RWPE1 (cell line): ENCODE results near the gene CAPNS1.

Source experiments
- CTCF ChIA-PET: fragments of 350-600 bp; sonication (Branson Sonifier 250); formaldehyde crosslinking; extraction: SDS; loops from one replicate; lab custom pipeline; 2021; lab: Yijun Ruan, JAX
- POLR2A ChIA-PET: fragments of 400-600 bp; formaldehyde crosslinking; extraction: SDS; loops from one replicate; lab custom pipeline; 2020; ENCODE audit warnings: antibody characterized with exemption; ENCODE audit not compliant: low non-redundant PET; lab: Yijun Ruan, JAX
- DNase-seq: peaks from one replicate; pipeline ENCODE4 v3.0.0; 2012; ENCODE audit warnings: low spot score
- H3K27ac ChIP-seq: fragments of 450-650 bp; 2 replicates; pipeline ENCODE4 v1.5.1; 2017
- TF ChIP-seq, protein P1 (sequence below): fragments of 450-650 bp; conservative IDR thresholded peaks from 2 replicates; pipeline ENCODE4 v1.5.1; 2017; ENCODE audit warnings: low read depth, mild to moderate bottlenecking

The CAPNS1 gene

DNA sequence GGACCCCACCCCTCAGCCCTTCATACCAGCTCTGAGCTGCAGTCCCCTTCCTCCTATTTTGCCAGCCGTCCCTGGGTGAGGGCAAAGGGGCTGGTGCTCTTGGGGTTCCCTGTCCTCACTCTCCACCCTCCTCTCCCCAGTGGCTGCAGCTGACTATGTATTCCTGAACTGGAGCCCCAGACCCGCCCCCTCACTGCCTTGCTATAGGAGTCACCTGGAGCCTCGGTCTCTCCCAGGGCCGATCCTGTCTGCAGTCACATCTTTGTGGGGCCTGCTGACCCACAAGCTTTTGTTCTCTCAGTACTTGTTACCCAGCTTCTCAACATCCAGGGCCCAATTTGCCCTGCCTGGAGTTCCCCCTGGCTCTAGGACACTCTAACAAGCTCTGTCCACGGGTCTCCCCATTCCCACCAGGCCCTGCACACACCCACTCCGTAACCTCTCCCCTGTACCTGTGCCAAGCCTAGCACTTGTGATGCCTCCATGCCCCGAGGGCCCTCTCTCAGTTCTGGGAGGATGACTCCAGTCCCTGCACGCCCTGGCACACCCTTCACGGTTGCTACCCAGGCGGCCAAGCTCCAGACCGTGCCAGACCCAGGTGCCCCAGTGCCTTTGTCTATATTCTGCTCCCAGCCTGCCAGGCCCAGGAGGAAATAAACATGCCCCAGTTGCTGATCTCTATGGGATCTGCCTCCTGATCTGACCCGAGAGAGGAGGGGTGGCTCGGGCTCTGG lies 10.0 kb downstream of the CAPNS1 start:
- TF ChIP-seq, protein P1, sequence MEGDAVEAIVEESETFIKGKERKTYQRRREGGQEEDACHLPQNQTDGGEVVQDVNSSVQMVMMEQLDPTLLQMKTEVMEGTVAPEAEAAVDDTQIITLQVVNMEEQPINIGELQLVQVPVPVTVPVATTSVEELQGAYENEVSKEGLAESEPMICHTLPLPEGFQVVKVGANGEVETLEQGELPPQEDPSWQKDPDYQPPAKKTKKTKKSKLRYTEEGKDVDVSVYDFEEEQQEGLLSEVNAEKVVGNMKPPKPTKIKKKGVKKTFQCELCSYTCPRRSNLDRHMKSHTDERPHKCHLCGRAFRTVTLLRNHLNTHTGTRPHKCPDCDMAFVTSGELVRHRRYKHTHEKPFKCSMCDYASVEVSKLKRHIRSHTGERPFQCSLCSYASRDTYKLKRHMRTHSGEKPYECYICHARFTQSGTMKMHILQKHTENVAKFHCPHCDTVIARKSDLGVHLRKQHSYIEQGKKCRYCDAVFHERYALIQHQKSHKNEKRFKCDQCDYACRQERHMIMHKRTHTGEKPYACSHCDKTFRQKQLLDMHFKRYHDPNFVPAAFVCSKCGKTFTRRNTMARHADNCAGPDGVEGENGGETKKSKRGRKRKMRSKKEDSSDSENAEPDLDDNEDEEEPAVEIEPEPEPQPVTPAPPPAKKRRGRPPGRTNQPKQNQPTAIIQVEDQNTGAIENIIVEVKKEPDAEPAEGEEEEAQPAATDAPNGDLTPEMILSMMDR: no peak
- POLR2A ChIA-PET: no interaction called here
- peak overlapping the region; percentile 84 for H3K27ac ChIP-seq
- CTCF ChIA-PET: interaction anchor here (0.6 to 1.2 kb wide), 2 partner anchors 17 to 22 kb away, joined by 3 to 6 read pairs; no protein-coding TSS in a partner anchor
- DNase-seq: peak; percentile 79

DNA sequence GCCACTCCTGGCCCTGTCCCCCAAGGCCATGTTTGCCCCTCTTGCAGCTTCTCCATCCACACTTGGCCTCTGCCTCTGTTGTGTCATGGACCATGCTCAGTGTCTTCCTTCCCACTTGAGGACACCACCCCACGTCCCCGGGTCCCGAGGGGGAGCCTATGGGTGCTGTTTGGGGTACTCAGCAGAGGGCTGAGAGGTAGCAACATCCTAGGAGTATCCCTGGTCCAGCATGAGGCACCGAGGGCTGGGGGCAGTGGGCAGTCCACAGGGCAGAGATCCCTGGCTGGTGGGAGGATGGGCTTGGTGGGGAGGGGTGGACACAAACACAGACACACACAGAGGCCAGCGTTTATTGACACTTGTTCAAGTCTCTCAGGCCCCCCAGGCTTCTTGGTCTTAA lies 10.7 kb downstream of the CAPNS1 start:
- CTCF ChIA-PET: no interaction called here

DNA sequence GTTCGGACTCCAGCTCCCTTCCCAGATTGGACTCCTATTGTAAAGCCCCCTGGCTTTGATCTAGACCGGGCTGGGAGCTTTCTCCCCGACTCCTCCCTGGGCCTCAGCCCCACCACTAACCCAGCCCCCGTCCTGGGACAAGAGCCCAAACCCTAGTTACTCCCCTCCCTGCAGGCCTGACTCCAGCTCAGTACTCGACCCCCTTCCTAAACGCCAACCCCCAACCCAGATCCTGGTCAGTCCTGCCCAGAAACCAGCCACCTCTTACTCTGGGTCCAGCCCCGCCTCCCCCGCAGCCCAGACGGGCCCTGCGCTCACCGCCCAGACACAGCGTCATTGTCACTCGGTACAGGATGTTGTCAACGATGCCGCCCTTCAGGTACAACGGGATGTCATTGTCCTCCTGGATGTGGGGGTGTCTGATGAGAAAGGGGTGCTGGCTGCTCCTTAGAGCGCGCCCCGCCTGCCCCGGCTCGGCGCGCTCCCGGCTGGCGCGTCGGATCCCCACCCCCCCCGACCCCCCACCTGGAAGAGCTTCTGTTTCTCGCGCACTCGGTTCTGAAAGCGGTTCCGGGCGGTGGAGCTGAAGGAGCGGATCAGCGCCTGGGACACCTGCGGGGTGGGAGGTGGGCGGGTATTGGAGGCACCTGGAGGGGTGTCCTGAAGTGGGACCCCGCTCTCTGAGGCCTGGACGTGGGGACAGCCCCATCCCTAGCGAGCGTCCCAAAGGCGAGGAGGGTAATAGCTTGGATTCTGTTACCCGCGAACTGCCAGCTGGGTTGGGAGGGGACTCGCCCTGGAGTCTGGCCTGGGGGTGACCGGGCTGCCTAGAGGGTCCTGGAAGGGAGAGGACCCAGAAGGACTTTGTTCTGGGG lies 11.5 kb downstream of the CAPNS1 start:
- peak overlapping the region; percentile 84 for H3K27ac ChIP-seq
- TF ChIP-seq, protein P1: no peak
- CTCF ChIA-PET: interaction anchor here (0.6 kb wide), 2 partner anchors 15 to 71 kb away, joined by 3 read pairs; no protein-coding TSS in a partner anchor
- no peak for DNase-seq
- POLR2A ChIA-PET: no interaction called here

More for the DNA sequence above, 10.7 kb downstream of the CAPNS1 start:
- H3K27ac ChIP-seq: peak overlapping the region; percentile 84
- POLR2A ChIA-PET: no interaction called here
- no peak for DNase-seq
- TF ChIP-seq, protein P1: no peak

DNA sequence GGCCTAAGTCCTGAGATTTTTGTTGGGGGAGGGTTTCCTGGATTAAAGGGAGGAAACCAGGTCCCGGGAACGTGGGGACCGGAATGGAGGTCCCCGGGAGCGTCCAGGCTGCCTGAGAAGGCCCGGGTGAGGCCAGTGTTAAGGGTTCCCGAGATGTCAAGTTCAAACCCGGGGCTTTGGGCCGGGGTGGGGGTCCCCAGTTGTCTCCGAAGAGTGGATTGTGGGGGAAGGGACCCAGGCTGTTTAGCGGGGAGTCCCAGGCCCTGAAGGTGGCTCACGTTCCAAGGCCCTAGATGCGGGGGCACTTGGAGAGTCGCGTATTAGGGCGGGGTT lies 12.1 kb downstream of the CAPNS1 start:
- CTCF ChIA-PET: no interaction called here
- TF ChIP-seq, protein P1: no peak
- POLR2A ChIA-PET: no interaction called here
- no peak for DNase-seq
- peak overlapping the region; percentile 84 for H3K27ac ChIP-seq

DNA sequence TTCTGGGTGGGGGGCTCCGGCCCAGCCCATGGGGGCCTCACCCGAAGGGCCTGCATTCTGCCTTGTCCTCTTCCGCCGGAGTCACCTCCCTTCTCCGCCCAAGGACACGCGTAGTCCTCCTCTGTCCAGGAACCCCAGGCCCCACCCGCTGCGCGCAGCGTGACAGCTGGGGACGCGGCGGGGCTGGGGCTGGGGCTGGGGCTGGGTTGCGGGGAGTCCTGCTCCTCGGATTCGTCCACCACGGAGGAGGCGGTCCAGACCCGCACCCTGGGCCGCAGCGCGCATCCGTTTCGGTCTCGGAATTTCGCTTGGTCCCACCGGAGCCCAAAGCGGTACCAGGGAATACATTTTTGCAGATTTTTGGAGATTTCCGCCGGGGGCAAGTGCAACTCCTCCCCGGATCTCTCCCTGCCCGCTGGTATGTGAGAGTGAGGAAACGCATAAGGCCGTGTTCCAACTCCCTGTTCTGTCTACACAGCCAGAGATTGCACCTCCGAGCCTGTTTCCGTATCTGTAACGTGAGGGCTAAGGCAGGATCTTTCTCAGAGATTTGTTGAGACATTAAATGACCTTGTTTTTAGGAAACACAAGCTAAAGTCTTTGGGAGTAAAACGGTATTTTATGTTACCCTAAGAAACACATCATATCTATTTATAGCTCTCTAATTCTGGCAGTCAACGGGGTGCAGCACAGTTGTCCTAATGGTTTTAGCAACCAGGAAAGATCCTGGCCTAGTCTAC lies 12.7 kb downstream of the CAPNS1 start, which contains the start of gene COX7A1:
COX7A1 (minus strand) TSS at position 96 of the 740 bp plus-strand sequence; CDS start at position 56, 40 bp downstream.
- peak within 1 kb of the TSS; percentile 84 for H3K27ac ChIP-seq
- TF ChIP-seq, protein P1: no peak
- no peak for DNase-seq
- CTCF ChIA-PET: no interaction called here
- POLR2A ChIA-PET: no interaction called here

DNA sequence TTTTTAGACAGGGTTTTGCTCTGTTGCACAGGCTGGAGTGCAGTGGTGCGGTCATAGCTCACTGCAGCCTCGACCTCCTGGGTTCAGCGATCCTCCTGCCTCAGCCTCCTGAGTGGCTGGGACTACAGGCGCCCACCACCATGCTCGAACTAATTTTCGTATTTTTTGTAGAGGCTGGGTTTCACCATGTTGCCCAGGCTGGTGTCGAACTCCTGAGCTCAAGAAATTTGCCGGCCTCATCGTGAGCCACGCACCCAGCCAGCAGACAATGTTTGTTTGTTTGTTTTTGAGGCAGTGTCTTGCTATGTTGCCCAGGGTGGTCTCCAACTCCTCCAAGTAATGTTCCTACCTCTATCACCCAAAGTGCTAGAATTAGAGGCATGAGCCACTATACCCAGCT lies 13.3 kb downstream of the CAPNS1 start:
- ChIA-PET CTCF (no interaction called here), POLR2A (no interaction called here)
- DNase-seq: no peak
- TF ChIP-seq, protein P1: no peak
- no peak overlapping the region for H3K27ac ChIP-seq
